ENCODE results near the gene POFUT2. TPM values are rescaled to one million over a fixed set of nuclear protein-coding genes. Genes with fewer than 3 reads are reported as not detected.

POFUT2 gene
- total RNA-seq, 1 donor from 2014 or later, result 38.3 TPM

DNA sequence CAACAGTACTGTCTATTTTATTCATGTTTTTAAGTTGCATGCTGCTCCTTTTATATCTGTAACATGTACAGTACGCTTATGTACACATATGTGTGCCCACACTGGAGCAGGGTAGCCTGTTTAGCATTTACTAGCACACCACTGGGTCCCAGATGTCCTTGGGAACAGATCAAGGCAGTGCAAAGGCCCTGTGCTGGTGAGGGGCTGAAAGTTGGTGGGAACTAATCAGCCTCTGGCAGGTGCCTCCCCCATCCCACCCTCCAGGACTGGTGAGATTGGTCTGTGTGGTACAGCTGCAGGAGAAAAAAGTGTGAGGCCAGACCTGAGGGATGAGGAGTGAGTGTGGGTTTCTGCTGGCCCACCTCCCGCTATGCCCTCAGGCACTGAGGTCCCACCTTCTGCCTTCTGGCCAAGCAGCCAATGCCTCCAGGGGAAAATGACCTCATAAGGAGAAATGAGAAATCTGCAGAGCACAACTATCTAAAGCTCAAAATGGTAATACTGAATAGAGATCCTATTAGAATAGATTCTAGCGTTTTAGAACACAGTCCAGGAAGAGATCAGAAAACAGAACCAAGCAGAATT, 58.9 kb downstream of the POFUT2 start:
- Histone ChIP-seq H3K27ac (no peak overlapping the region), H3K27me3 (no peaks in the 10 kb centered on the region), H3K4me3 (no peak overlapping the region), H3K36me3 (peaks cover 0 to 2% of the 10 kb centered on the region in 2 donors), H3K9me3 (no peaks in the 10 kb centered on the region), H3K4me1 (peaks cover 13% of the 10 kb centered on the region)
- no peak for DNase-seq (ENCODE audit: extremely low spot score in 2 of 2)
- no peak for TF ChIP-seq POLR2AphosphoS5 (IDR thresholded peaks at IDR 0.05; ENCODE audit: insufficient read depth in 1 of 2, low read depth in 1 of 2)
- TF ChIP-seq, protein P1, sequence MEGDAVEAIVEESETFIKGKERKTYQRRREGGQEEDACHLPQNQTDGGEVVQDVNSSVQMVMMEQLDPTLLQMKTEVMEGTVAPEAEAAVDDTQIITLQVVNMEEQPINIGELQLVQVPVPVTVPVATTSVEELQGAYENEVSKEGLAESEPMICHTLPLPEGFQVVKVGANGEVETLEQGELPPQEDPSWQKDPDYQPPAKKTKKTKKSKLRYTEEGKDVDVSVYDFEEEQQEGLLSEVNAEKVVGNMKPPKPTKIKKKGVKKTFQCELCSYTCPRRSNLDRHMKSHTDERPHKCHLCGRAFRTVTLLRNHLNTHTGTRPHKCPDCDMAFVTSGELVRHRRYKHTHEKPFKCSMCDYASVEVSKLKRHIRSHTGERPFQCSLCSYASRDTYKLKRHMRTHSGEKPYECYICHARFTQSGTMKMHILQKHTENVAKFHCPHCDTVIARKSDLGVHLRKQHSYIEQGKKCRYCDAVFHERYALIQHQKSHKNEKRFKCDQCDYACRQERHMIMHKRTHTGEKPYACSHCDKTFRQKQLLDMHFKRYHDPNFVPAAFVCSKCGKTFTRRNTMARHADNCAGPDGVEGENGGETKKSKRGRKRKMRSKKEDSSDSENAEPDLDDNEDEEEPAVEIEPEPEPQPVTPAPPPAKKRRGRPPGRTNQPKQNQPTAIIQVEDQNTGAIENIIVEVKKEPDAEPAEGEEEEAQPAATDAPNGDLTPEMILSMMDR (IDR thresholded peaks at IDR 0.05), result no peak
- no peak for TF ChIP-seq POLR2A (IDR thresholded peaks at IDR 0.05)
- intact Hi-C loops (cut with DNase I), result no loop called here

DNA sequence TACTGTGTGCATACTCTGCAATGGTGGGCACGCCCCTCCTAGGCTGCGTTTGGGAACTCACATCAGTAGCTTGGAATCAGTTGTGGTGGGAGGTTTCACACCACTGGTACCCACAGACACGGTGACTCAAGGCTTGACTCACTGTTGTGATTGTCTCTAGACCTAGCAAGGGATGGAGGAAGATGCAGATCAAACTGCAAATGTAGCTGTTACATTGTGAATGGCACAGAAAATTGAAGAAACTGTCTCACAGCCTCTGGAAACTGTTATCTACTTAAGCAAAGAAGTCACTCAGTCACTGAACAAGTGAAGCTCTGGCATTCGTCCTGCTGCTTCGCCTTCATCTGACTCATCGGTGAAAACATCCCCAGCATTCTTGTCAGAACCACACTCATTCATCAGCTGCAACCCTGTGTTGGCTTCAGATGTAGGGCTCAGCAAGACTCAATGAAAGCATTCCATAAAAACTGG, 59.5 kb downstream of the POFUT2 start:
- H3K27ac ChIP-seq, result no peak overlapping the region
- intact Hi-C loops (cut with DNase I), result no loop called here
- peak in 1 of 2 donors; percentile 56 for DNase-seq (ENCODE audit: extremely low spot score in 2 of 2)

DNA sequence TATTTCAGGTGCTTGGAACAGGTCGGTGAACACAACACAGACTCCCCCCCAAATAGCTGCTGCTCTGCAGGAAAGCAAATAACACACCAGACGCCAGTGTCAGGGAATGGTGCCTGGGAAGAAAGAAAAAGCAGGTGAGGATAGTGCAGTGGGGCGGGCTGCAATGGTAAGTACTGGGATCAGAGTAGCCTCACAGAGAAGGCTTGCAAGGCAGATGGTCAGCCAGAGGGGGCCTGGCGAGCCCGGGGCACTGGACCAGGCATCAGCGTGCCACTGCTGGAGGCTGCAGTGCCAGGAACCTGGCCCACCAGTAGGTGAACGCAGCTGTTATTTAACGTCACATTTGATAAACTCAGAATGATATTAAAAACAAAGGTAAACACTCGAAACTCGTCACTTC, 60.0 kb downstream of the POFUT2 start:
- TF ChIP-seq POLR2A (IDR thresholded peaks at IDR 0.05), result no peak
- no peak for TF ChIP-seq POLR2AphosphoS5 (IDR thresholded peaks at IDR 0.05; ENCODE audit: insufficient read depth in 1 of 2, low read depth in 1 of 2)
- TF ChIP-seq, protein P1 (IDR thresholded peaks at IDR 0.05), result no peak
- Histone ChIP-seq H3K4me3 (no peak overlapping the region), H3K9me3 (no peaks in the 10 kb centered on the region), H3K4me1 (peaks cover 13% of the 10 kb centered on the region), H3K36me3 (peaks cover 0 to 5% of the 10 kb centered on the region in 2 donors), H3K27me3 (no peaks in the 10 kb centered on the region), H3K27ac (no peak overlapping the region)
- peak in 1 of 2 donors; percentile 80 for DNase-seq (ENCODE audit: extremely low spot score in 2 of 2)
- intact Hi-C loops (cut with DNase I), result no loop called here

More for the DNA sequence above, 59.5 kb downstream of the POFUT2 start:
- H3K4me1 ChIP-seq, result peaks cover 13% of the 10 kb centered on the region
- no peaks in the 10 kb centered on the region for H3K9me3 ChIP-seq
- TF ChIP-seq POLR2A (IDR thresholded peaks at IDR 0.05) (no peak), POLR2AphosphoS5 (IDR thresholded peaks at IDR 0.05; ENCODE audit: insufficient read depth in 1 of 2, low read depth in 1 of 2) (peak in 1 of 2 donors; percentile 45)
- TF ChIP-seq, protein P1 (IDR thresholded peaks at IDR 0.05), result no peak
- H3K4me3 ChIP-seq, result no peak overlapping the region
- H3K27me3 ChIP-seq, result no peaks in the 10 kb centered on the region
- H3K36me3 ChIP-seq, result peaks cover 0 to 5% of the 10 kb centered on the region in 2 donors

- Histone ChIP-seq H3K9me3 (no peaks in the 10 kb centered on the region), H3K27me3 (no peaks in the 10 kb centered on the region), H3K4me1 (peaks cover 13% of the 10 kb centered on the region), H3K27ac (no peak overlapping the region), H3K36me3 (peaks cover 0 to 8% of the 10 kb centered on the region in 2 donors), H3K4me3 (no peak overlapping the region)
- TF ChIP-seq, protein P1 (IDR thresholded peaks at IDR 0.05), result no peak
- no peak for TF ChIP-seq POLR2A (IDR thresholded peaks at IDR 0.05)
- TF ChIP-seq POLR2AphosphoS5 (IDR thresholded peaks at IDR 0.05; ENCODE audit: insufficient read depth in 1 of 2, low read depth in 1 of 2), result no peak
- intact Hi-C loops (cut with DNase I), result no loop called here
- DNase-seq (ENCODE audit: extremely low spot score in 2 of 2), result peak in 1 of 2 donors; percentile 83
Observed at GRCh38 chr21:45226540-45227326, 61.0 kb downstream of the POFUT2 start.
